A673 (cell line): ENCODE results near the gene HLA-DOB. TPM values are rescaled to one million over a fixed set of nuclear protein-coding genes. Genes with fewer than 3 reads are reported as not detected.

Experiments
- BruUV-seq: library from RNA; stranded (reverse); fragments of 400-500 nt; replicated peaks from 2 replicates; lab custom pipeline; 2021; lab: Mats Ljungman, UMichigan
- CTCF ChIA-PET: fragments of 300-600 bp; sonication (Branson Sonifier 250); formaldehyde crosslinking; loops from one replicate; lab custom pipeline; 2022; ENCODE audit warnings: antibody characterized with exemption; lab: Charles Lee
- POLR2A ChIA-PET: fragments of 300-600 bp; sonication (Branson Sonifier 250); formaldehyde crosslinking; loops from one replicate; lab custom pipeline; 2022; ENCODE audit warnings: antibody characterized with exemption; ENCODE audit not compliant: low non-redundant PET; lab: Charles Lee
- DNase-seq: peaks from one replicate; pipeline ENCODE4 v3.0.0-alpha.2; 2015; ENCODE audit warnings: low spot score
- H3K27ac ChIP-seq: fragments of 200-600 bp; sonication (generic); 2 replicates; pipeline ENCODE4 v1.5.1; 2016; ENCODE audit warnings: mixed run types, low read depth, mild to moderate bottlenecking, mixed read lengths, antibody characterized with exemption, low read length; ENCODE audit not compliant: poor library complexity, severe bottlenecking
- H3K27me3 ChIP-seq: fragments of 200-600 bp; sonication (generic); replicated peaks from 2 replicates; pipeline ENCODE4 v1.6.1; 2017; ENCODE audit warnings: mixed run types, low read depth, mild to moderate bottlenecking, mixed read lengths, antibody characterized with exemption, low read length; ENCODE audit not compliant: insufficient read depth, poor library complexity
- H3K36me3 ChIP-seq: fragments of 200-600 bp; sonication (generic); 2 replicates; pipeline ENCODE4 v1.6.1; 2016; ENCODE audit warnings: mixed run types, mild to moderate bottlenecking, mixed read lengths, antibody characterized with exemption, low read length; ENCODE audit not compliant: insufficient read depth, poor library complexity, severe bottlenecking
- H3K4me1 ChIP-seq: fragments of 200-600 bp; sonication (generic); 2 replicates; pipeline ENCODE4 v1.6.1; 2017; ENCODE audit warnings: mixed run types, mild to moderate bottlenecking, mixed read lengths, antibody characterized with exemption, low read length; ENCODE audit not compliant: insufficient read depth, poor library complexity, severe bottlenecking
- H3K4me3 ChIP-seq: fragments of 200-600 bp; sonication (generic); 2 replicates; pipeline ENCODE4 v1.5.1; 2016; ENCODE audit warnings: low read depth, mixed run types, mild to moderate bottlenecking, mixed read lengths, low read length; ENCODE audit not compliant: poor library complexity, severe bottlenecking
- H3K9me3 ChIP-seq: fragments of 200-600 bp; sonication (generic); 2 replicates; pipeline ENCODE4 v1.6.1; 2016; ENCODE audit warnings: mixed run types, low read depth, mild to moderate bottlenecking, mixed read lengths, antibody characterized with exemption, low read length; ENCODE audit not compliant: poor library complexity, severe bottlenecking
- EZH2 ChIP-seq: fragments of 200-600 bp; sonication (generic); IDR thresholded peaks from 2 replicates; pipeline ENCODE4 v1.6.1; 2017; ENCODE audit warnings: borderline replicate concordance, low read depth, mild to moderate bottlenecking, mixed read lengths, antibody characterized with exemption, low read length; ENCODE audit not compliant: poor library complexity, severe bottlenecking
- intact Hi-C: fragments of 100-400 bp; cut with micrococcal nuclease; formaldehyde crosslinking; loops from one replicate; pipeline ENCODE4 v1.10.0; 2022; ENCODE audit not compliant: unreplicated experiment
- total RNA-seq: library from RNA; stranded (reverse); gene quantifications from 2 replicates; pipeline ENCODE4 v1.2.3, GENCODE V29; 2021
- TF ChIP-seq, protein P1 (sequence below): fragments of 300-800, 200-600 bp; sonication (generic); conservative IDR thresholded peaks from 2 replicates; pipeline ENCODE4 v1.5.1; 2017; ENCODE audit warnings: low read depth, mild to moderate bottlenecking, antibody characterized with exemption, low read length, moderate library complexity, mixed read lengths

HLA-DOB gene
- total RNA-seq, 1 experiment from 2014 or later = 2.0 TPM

- BruUV-seq = no TSS peak
- no peak for TF ChIP-seq EZH2
- TF ChIP-seq, protein P1, sequence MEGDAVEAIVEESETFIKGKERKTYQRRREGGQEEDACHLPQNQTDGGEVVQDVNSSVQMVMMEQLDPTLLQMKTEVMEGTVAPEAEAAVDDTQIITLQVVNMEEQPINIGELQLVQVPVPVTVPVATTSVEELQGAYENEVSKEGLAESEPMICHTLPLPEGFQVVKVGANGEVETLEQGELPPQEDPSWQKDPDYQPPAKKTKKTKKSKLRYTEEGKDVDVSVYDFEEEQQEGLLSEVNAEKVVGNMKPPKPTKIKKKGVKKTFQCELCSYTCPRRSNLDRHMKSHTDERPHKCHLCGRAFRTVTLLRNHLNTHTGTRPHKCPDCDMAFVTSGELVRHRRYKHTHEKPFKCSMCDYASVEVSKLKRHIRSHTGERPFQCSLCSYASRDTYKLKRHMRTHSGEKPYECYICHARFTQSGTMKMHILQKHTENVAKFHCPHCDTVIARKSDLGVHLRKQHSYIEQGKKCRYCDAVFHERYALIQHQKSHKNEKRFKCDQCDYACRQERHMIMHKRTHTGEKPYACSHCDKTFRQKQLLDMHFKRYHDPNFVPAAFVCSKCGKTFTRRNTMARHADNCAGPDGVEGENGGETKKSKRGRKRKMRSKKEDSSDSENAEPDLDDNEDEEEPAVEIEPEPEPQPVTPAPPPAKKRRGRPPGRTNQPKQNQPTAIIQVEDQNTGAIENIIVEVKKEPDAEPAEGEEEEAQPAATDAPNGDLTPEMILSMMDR = no peak
- no peaks in the 10 kb centered on the region for H3K36me3 ChIP-seq
- ChIA-PET POLR2A (interaction anchor here (0.6 kb wide), 1 partner anchor 1092 kb away, joined by 3 read pairs; no protein-coding TSS in a partner anchor), CTCF (no interaction called here)
- no peak for DNase-seq
- no peak overlapping the region for H3K4me3 ChIP-seq
- no peaks in the 10 kb centered on the region for H3K4me1 ChIP-seq
- peaks cover 80% of the 10 kb centered on the region for H3K27me3 ChIP-seq
- H3K27ac ChIP-seq = no peak overlapping the region
- intact Hi-C loops = loop anchor here (10.0 kb wide), 1 partner anchor 550 kb away; no protein-coding TSS in a partner anchor
- H3K9me3 ChIP-seq = no peaks in the 10 kb centered on the region
Measured at GRCh38 chr6:32794510-32794909, 22.3 kb downstream of the HLA-DOB start.

- intact Hi-C loops = loop anchor here (10.0 kb wide), 1 partner anchor 548 kb away; no protein-coding TSS in a partner anchor
- TF ChIP-seq, protein P1 = no peak
- TF ChIP-seq EZH2 = no peak
- H3K27me3 ChIP-seq = peaks cover 75% of the 10 kb centered on the region
- no peaks in the 10 kb centered on the region for H3K36me3 ChIP-seq
- ChIA-PET CTCF (no interaction called here), POLR2A (no interaction called here)
- no peak for DNase-seq
- no TSS peak for BruUV-seq
- no peak overlapping the region for H3K4me3 ChIP-seq
- H3K9me3 ChIP-seq = no peaks in the 10 kb centered on the region
- no peak overlapping the region for H3K27ac ChIP-seq
- H3K4me1 ChIP-seq = no peaks in the 10 kb centered on the region
Measured at GRCh38 chr6:32792901-32793435, 23.8 kb downstream of the HLA-DOB start.

- Histone ChIP-seq H3K4me3 (no peak overlapping the region), H3K27ac (no peak overlapping the region), H3K4me1 (no peaks in the 10 kb centered on the region), H3K9me3 (no peaks in the 10 kb centered on the region), H3K36me3 (no peaks in the 10 kb centered on the region), H3K27me3 (peaks cover 76% of the 10 kb centered on the region)
- intact Hi-C loops = loop anchor here (10.0 kb wide), 1 partner anchor 546 kb away; no protein-coding TSS in a partner anchor
- CTCF ChIA-PET = interaction anchor here (1.0 kb wide), 1 partner anchor 78 kb away, joined by 3 read pairs; no protein-coding TSS in a partner anchor
- DNase-seq = no peak
- TF ChIP-seq, protein P1 = no peak
- TF ChIP-seq EZH2 = no peak
- BruUV-seq = no TSS peak
- POLR2A ChIA-PET = no interaction called here
Measured at GRCh38 chr6:32790306-32790705, 26.5 kb downstream of the HLA-DOB start.
